Measurements from ENCODE around the gene MSANTD3.
"Not testable (repeated sequence)": the region's sequence is repeated elsewhere in the genome, so short reads cannot be mapped to it uniquely, and the experiment has no call there.

Gene MSANTD3

GRCh38 chr9:100428871-100429654, 2.1 kb downstream of the MSANTD3 start:
- no peak for DNase-seq

DNA sequence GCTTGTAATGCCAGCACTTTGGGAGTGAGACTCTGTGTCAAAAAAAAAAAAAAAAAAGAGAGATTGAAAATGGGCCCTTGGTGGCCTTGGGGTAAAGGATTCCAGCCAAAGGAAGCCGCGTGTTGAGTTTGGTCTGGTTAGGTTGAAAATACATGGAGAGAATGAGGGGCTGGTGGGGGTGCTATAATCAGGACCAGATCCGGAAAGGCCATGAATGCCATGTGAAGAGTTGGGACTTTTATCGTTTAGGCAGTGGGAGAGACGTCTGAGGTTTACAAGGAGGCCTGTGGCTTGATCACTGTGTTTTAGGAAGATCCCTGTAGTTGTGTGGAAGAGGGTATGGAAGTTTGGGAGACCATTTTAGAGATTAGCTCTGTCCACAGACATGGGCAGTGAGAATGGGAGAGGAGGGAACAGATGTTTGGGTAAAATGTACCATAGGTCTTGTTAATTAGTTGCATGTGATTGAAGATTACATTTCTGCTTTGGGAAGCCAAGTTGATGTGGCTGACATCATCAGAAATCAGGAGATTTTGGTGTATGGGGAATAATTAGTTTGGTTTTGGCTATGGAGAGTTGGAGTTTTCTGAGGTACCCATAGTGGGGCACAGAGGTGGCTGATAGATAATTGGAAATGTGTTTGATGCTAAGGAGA, 3.5 kb downstream of the MSANTD3 start:
- DNase-seq, result no peak

DNA sequence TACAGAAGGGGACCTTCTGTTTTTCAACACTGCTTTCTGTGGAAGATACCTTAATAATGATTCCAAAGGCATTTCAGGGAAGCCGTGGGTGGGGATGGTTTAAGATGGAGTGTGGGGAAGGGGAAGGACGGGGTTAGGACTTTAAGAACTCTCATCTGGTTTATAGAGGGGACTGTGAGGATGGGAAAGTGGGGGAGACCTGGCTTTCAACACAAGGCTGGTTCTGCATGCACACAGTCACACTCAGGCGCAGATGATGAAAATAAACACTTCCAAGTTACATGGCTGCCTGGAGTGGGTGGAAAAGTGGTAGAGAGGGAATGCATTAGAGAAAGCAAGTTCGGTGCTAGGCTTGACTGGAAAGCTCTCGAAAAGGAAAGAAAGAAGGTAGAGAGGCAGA, 4.9 kb downstream of the MSANTD3 start:
- no peak for DNase-seq

- DNase-seq, result no peak
These were observed 5.8 kb downstream of the MSANTD3 start for GRCh38 chr9:100432736-100433135.

GRCh38 chr9:100436571-100436970, 9.6 kb downstream of the MSANTD3 start:
- DNase-seq, result no peak

GRCh38 chr9:100437860-100438805, 11.2 kb downstream of the MSANTD3 start:
- peak; percentile 57 for DNase-seq

GRCh38 chr9:100440071-100440470, 13.1 kb downstream of the MSANTD3 start:
- DNase-seq, result no peak

DNA sequence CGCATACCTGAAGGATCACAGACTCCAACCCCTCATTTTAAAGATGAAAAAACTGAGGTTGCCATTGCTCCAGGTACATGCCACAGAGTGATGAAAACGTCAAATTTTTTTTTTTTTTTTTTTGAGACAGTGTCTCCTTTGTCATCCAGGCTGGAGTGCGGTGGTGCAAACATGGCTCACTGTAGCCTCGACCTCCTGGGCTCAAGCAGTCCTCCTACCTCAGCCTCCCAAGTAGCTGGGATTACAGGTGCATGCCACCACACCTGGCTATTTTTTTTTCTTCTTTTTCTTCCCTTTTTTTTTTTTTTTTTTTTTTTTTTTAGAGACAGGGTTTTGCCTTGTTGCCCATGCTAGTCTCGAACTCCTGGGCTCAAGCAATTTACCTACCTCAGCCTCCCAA, 13.5 kb downstream of the MSANTD3 start:
- DNase-seq, result not testable (repeated sequence)

DNA sequence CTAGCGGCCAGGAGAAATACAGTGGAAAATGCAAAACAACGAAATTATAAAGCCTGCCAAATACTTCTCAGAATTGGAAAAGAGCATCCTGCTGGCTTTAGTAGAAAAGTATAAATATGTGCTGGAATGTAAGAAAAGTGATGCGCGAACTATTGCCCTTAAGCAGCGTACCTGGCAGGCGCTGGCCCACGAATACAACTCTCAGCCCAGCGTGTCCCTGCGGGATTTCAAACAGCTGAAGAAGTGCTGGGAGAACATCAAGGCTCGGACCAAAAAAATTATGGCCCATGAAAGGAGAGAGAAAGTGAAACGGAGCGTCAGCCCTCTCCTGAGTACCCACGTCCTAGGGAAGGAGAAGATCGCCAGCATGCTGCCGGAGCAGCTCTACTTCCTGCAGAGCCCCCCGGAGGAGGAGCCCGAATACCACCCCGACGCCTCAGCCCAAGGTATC, 15.0 kb downstream of the MSANTD3 start:
- no peak for DNase-seq

DNA sequence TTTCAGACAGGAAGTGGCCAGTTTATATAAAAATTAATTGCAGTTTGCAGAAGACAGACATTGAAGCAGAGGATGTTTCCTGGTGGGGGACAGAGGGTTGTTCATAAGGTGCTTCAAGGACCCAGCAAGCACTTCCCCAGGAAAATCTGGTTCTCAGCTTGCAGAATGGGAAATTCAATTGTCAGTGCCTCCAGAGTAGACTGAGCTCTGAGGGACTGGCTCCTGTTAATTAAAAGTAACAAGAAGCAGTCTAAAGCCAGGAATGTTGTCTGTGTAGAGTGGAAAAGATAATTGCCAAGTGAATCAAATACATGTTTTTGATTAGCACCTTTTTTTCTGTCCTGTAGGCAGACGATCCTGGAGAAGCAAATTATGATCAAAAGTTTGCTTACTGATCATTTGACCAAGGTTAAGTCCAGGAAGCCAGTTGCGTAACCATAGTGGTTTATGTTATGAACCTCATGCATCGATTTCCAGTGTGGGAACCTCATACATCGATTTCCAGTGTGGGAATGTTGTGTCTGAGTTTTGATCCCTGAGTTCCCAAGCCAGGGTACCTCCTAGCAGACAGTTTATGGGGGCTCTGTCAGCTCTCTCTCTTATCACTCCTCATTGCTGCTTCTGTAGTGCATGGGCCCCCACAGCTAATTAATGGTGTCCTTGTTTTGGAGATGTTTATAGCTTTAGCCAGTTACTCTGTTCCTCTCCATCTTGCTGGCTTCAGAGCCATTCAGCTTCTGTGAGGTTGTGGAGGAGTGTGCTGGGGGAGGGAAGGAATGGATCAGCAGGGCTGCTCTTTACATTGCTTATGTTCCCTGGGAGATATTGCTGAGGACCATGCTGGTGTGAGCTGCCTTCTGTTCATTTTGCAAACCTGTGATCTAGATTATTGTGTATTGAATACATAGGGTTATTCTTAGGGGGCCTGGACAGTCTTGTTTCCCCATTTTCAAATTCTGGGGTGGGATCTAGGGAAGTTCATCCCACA, 17.1 kb downstream of the MSANTD3 start:
- no peak for DNase-seq

DNA sequence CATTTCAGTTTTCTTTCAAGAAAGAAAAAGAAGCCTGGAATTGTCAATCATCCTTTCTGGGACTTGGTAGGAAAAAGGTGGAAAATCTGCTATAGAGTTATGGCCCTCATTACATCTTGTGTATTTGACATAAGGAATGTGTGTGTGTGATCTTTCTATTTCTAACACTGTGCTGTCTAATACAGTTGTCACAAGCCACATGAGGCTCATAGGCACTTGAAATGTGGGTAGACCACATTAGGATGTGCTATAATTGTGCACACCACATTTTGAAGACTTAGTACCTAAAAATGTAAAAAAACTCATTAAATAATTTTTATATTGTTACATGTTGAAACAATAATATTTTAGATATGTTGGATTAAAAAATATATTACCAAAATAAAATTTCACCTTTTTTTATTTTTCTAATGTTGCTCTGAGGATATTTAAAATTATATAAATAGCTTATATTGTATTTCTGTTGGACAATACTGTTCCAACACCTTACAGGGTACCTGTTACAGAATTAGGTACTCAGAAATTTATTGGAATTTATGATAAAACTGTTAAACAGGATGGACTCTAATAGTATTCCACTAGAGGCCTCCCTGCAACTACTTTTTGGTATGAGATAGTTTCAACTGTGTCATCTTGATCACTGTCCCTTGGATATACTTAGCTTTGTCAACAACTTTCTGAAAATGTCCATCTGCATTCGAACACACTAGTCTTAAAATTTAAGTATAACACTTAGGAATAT, 18.4 kb downstream of the MSANTD3 start:
- no peak for DNase-seq

DNA sequence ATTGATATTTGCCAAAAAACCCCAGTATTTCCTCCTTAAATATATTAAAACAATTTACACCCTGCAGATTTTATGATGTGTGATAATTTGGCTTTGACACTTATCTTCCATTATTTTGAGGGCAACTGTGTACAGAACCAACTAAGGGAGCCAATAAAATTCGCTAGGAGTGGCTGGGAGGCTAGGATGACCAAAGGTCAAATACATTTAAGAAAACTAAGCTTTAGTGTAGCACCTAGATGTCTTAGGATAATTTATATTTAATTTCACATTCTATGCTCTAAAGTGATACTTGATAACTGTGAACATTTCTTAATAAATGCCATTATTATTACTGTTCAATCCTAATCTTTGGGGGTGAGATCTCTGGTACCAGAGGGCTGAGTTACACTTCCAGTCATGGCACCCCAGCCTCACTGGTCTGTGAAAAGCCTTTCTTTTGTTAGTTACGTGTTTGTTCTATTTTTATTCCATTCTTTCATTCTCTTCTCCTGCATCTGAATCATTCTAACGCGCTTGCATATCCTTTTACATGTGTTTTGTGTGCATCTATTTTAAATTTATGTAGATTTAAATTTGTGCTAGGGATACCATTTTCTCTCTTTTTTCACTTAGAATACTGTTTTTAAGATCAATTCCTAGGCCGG, 19.1 kb downstream of the MSANTD3 start:
- DNase-seq, result no peak

- no peak for DNase-seq
These were observed 20.1 kb downstream of the MSANTD3 start for GRCh38 chr9:100447041-100447440.

DNA sequence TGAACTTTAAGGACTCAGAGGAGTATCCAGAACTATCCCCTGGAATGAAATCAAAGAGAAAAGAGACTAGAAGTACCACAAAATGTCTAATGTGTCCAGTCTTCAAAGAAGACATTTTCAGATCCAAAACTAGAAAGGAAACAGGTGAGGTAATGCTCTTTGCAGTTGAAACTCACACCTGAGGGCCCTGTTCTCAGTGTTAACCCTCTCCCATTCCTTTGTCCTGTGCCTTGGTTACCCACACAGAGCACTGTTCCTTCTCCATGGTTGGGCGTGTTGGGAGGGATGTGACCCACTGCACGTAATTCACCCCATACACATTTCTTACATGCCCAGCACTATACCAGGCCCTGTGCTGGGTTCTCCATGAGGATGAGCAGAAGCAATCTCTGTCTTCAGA, 21.3 kb downstream of the MSANTD3 start:
- no peak for DNase-seq

GRCh38 chr9:100449420-100449819, 22.5 kb downstream of the MSANTD3 start:
- peak; percentile 47 for DNase-seq

DNA sequence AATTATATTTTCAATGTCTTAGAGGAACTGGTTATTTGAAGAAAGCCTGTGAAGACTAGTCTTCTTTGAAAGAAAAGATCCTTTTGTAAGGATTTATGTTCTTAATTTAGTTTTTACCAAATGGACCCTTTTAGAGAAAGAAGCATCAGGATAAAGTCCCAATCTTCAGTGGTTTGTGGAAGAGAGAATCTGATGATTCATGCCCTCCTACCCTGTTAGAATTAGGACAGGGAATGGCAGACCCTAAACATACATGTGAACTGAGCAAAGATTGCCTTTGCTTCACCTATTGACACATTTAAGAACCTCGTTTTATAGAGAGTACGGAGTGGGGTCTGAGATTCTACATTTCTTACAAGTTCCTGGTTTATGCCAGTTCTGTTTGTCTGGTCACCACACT, 26.0 kb downstream of the MSANTD3 start:
- no peak for DNase-seq

GRCh38 chr9:100455470-100455869, 28.5 kb downstream of the MSANTD3 start:
- DNase-seq, result no peak

DNA sequence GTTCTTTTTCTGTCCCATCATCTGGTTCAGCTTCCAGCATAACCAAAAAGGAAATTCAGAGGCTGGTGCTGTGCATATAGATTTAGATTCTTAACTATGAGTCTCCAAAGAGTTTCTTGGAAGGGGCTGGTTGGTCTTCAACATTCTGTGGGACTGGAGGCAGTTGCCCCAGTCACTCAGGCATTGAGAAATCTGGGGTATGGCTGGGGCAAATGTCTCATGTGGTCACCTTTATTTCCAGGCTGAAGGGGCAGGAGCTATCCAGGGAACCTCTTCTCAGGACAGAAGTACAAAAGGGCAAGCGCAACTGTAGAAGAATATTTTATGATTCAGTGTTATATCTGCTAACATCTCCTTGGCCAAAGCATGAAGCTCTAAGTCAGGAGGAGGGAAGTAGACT, 30.6 kb downstream of the MSANTD3 start:
- no peak for DNase-seq

GRCh38 chr9:100459963-100460362, 33.0 kb downstream of the MSANTD3 start:
- no peak for DNase-seq

GRCh38 chr9:100465274-100465673, 38.3 kb downstream of the MSANTD3 start:
- no peak for DNase-seq

- peak; percentile 33 for DNase-seq
These were observed 38.8 kb downstream of the MSANTD3 start for GRCh38 chr9:100465761-100466160.
